Panc1 (cell line): ENCODE data around the gene ERC2. TPM values are rescaled to one million over a fixed set of nuclear protein-coding genes. Genes with fewer than 3 reads are reported as not detected.

Source experiments
- ATAC-seq: fragments of 200-7000 bp; cut with Tn5 transposase; 2 replicates; pipeline ENCODE4 v1.9.1; 2020; ENCODE audit warnings: mild to moderate bottlenecking, moderate library complexity
- BruUV-seq: library from RNA; stranded (reverse); fragments of 400-500 nt; replicated peaks from 2 replicates; lab custom pipeline; 2021; lab: Mats Ljungman, UMichigan
- CTCF ChIA-PET: fragments of 300-600 bp; sonication (Branson Sonifier 250); formaldehyde crosslinking; loops from one replicate; lab custom pipeline; 2022; ENCODE audit warnings: antibody characterized with exemption; lab: Charles Lee
- POLR2A ChIA-PET: fragments of 300-600 bp; sonication (Branson Sonifier 250); formaldehyde crosslinking; loops from one replicate; lab custom pipeline; 2022; ENCODE audit warnings: antibody characterized with exemption; lab: Charles Lee
- DNase-seq: peaks from one replicate; pipeline ENCODE4 v3.0.0-alpha.2; 2010; ENCODE audit warnings: low read depth, low spot score
- H3K27ac ChIP-seq: 2 replicates; pipeline ENCODE4 v1.5.1; 2011; ENCODE audit warnings: mild to moderate bottlenecking, low read length, inconsistent platforms
- H3K27me3 ChIP-seq: fragments of 200-500 bp; sonication (Bioruptor generic); 2 replicates; pipeline ENCODE4 v1.6.0; 2014; ENCODE audit warnings: low read length, inconsistent platforms; ENCODE audit not compliant: control insufficient read depth, insufficient read depth
- H3K36me3 ChIP-seq: fragments of 200-500 bp; sonication (Bioruptor generic); 2 replicates; pipeline ENCODE4 v1.5.1; 2014; ENCODE audit warnings: inconsistent platforms, mild to moderate bottlenecking, low read length, moderate library complexity; ENCODE audit not compliant: control insufficient read depth, insufficient read depth
- H3K4me1 ChIP-seq: 2 replicates; pipeline ENCODE4 v1.5.1; 2011; ENCODE audit warnings: inconsistent platforms, mild to moderate bottlenecking, low read length, moderate library complexity; ENCODE audit not compliant: control insufficient read depth, insufficient read depth
- H3K4me3 ChIP-seq, 2 experiments: 2 replicates each; pipeline ENCODE4 v1.5.1; 2011 to 2012; ENCODE audit warnings: low read depth in 2 of 2, low read length in 2 of 2, mild to moderate bottlenecking in 2 of 2, inconsistent platforms in 1 of 2, moderate library complexity in 1 of 2
- H3K9me3 ChIP-seq: fragments of 200-500 bp; sonication (Bioruptor generic); 2 replicates; pipeline ENCODE4 v1.5.1; 2014; ENCODE audit warnings: low read depth, mild to moderate bottlenecking, inconsistent platforms, low read length, moderate library complexity; ENCODE audit not compliant: control insufficient read depth, insufficient read depth
- POLR2AphosphoS5 ChIP-seq: IDR thresholded peaks from 2 replicates; pipeline ENCODE4 v1.6.1; 2012; ENCODE audit warnings: mild to moderate bottlenecking, low read depth, low read length, moderate library complexity
- SIN3A ChIP-seq: IDR thresholded peaks from 2 replicates; pipeline ENCODE4 v1.6.1; 2012; ENCODE audit warnings: low read depth, mild to moderate bottlenecking, low read length, moderate library complexity, borderline replicate concordance; ENCODE audit not compliant: insufficient read depth
- TCF7L2 ChIP-seq: IDR thresholded peaks from 2 replicates; pipeline ENCODE4 v1.6.1; 2011; ENCODE audit warnings: mild to moderate bottlenecking, low read depth, low read length, inconsistent platforms
- in situ Hi-C: cut with HindIII; loops from 2 replicates; pipeline ENCODE4 v1.10.0; 2016; ENCODE audit warnings: low sequenced_read_pairs, low pct_unique_long_range_greater_than_20kb
- intact Hi-C: fragments of 100-400 bp; cut with micrococcal nuclease; formaldehyde crosslinking; loops from one replicate; pipeline ENCODE4 v1.10.0; 2022; ENCODE audit not compliant: unreplicated experiment
- total RNA-seq: library from RNA; stranded (reverse); gene quantifications from one replicate; pipeline ENCODE4 v1.2.1, GENCODE V29; 2021; ENCODE audit not compliant: unreplicated experiment
- TF ChIP-seq, protein P1 (sequence below), 2 experiments: IDR thresholded peaks; 2 replicates each; pipeline ENCODE4 v1.6.1; 2011 to 2012; ENCODE audit warnings: low read depth in 2 of 2, control low read depth in 1 of 2, low read length in 1 of 2, mild to moderate bottlenecking in 1 of 2, moderate library complexity in 1 of 2; ENCODE audit not compliant: insufficient read depth in 1 of 2
- TF ChIP-seq, protein P2 (sequence below): fragments of 450-650 bp; IDR thresholded peaks from 2 replicates; pipeline ENCODE4 v1.5.1; 2017; ENCODE audit warnings: mild to moderate bottlenecking

ERC2 gene
- total RNA-seq, 1 experiment from 2014 or later: 0.33 TPM

DNA sequence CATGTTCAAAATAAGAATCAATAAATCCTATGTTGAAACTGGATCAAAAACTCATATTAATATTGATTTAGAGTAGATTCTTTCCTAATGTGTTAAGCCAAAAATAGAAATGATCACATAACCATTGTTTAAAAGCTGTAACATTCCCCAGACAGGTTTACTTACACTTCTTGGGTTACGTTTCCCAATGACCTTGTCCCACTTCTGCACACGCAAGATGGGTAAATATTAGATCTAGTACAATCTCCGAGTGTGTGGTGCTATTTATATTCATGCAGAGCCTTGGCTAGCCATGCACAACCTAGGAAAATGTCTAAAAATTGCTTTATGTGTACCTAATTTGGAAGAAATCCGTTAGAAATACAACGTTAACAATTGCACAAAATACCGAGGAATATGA is 39.6 kb downstream of the ERC2 start:
- BruUV-seq: no TSS peak
- TF ChIP-seq POLR2AphosphoS5 (no peak), SIN3A (no peak), TCF7L2 (no peak)
- TF ChIP-seq, protein P1, sequence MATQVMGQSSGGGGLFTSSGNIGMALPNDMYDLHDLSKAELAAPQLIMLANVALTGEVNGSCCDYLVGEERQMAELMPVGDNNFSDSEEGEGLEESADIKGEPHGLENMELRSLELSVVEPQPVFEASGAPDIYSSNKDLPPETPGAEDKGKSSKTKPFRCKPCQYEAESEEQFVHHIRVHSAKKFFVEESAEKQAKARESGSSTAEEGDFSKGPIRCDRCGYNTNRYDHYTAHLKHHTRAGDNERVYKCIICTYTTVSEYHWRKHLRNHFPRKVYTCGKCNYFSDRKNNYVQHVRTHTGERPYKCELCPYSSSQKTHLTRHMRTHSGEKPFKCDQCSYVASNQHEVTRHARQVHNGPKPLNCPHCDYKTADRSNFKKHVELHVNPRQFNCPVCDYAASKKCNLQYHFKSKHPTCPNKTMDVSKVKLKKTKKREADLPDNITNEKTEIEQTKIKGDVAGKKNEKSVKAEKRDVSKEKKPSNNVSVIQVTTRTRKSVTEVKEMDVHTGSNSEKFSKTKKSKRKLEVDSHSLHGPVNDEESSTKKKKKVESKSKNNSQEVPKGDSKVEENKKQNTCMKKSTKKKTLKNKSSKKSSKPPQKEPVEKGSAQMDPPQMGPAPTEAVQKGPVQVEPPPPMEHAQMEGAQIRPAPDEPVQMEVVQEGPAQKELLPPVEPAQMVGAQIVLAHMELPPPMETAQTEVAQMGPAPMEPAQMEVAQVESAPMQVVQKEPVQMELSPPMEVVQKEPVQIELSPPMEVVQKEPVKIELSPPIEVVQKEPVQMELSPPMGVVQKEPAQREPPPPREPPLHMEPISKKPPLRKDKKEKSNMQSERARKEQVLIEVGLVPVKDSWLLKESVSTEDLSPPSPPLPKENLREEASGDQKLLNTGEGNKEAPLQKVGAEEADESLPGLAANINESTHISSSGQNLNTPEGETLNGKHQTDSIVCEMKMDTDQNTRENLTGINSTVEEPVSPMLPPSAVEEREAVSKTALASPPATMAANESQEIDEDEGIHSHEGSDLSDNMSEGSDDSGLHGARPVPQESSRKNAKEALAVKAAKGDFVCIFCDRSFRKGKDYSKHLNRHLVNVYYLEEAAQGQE (IDR thresholded peaks at IDR 0.05; ENCODE audit: insufficient read depth in 1 of 2, low read depth in 2 of 2, low read length in 1 of 2): no peak
- TF ChIP-seq, protein P2, sequence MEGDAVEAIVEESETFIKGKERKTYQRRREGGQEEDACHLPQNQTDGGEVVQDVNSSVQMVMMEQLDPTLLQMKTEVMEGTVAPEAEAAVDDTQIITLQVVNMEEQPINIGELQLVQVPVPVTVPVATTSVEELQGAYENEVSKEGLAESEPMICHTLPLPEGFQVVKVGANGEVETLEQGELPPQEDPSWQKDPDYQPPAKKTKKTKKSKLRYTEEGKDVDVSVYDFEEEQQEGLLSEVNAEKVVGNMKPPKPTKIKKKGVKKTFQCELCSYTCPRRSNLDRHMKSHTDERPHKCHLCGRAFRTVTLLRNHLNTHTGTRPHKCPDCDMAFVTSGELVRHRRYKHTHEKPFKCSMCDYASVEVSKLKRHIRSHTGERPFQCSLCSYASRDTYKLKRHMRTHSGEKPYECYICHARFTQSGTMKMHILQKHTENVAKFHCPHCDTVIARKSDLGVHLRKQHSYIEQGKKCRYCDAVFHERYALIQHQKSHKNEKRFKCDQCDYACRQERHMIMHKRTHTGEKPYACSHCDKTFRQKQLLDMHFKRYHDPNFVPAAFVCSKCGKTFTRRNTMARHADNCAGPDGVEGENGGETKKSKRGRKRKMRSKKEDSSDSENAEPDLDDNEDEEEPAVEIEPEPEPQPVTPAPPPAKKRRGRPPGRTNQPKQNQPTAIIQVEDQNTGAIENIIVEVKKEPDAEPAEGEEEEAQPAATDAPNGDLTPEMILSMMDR: no peak
- H3K9me3 ChIP-seq: no peaks in the 10 kb centered on the region
- CTCF ChIA-PET: no interaction called here
- H3K36me3 ChIP-seq: no peaks in the 10 kb centered on the region
- H3K27ac ChIP-seq: no peak overlapping the region
- POLR2A ChIA-PET: no interaction called here
- H3K27me3 ChIP-seq: no peaks in the 10 kb centered on the region
- in situ Hi-C loops: no loop called here
- no peak overlapping the region for H3K4me3 ChIP-seq
- ATAC-seq: no peak
- no peaks in the 10 kb centered on the region for H3K4me1 ChIP-seq
- intact Hi-C loops: no loop called here
- no peak for DNase-seq

DNA sequence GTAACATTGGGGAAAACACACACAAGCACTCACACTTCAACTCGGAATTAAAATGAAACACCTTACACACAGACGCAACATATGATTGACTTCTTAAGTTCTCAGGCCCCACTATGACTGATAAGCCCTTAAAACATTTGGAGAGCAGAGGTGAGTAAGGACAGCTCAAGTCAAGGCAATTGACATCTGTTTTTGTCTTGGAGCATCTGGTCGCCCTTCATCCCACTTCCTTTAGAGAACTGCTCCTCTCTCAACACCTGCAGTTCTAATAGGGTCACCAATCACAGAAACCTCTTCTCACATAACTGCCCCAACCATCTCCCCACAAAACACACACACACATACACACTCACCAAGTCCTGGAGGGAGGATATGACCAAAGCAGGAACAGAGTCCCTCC is 43.4 kb downstream of the ERC2 start:
- in situ Hi-C loops: no loop called here
- TF ChIP-seq POLR2AphosphoS5: no peak
- TF ChIP-seq, protein P1 (IDR thresholded peaks at IDR 0.05; ENCODE audit: insufficient read depth in 1 of 2, low read depth in 2 of 2, low read length in 1 of 2): no peak
- no peak for TF ChIP-seq SIN3A
- TF ChIP-seq, protein P2: no peak
- no peak for TF ChIP-seq TCF7L2
- H3K27ac ChIP-seq: no peak overlapping the region
- no peaks in the 10 kb centered on the region for H3K9me3 ChIP-seq
- ChIA-PET POLR2A (no interaction called here), CTCF (no interaction called here)
- DNase-seq (no peak), ATAC-seq (no peak)
- no TSS peak for BruUV-seq
- intact Hi-C loops: no loop called here
- no peaks in the 10 kb centered on the region for H3K36me3 ChIP-seq
- no peaks in the 10 kb centered on the region for H3K4me1 ChIP-seq
- H3K4me3 ChIP-seq: no peak overlapping the region
- H3K27me3 ChIP-seq: no peaks in the 10 kb centered on the region
